NCI-H82 (cell line): Measurements from ENCODE around the gene STX19.
"Not testable (repeated sequence)": the region's sequence is repeated elsewhere in the genome, so short reads cannot be mapped to it uniquely, and the experiment has no call there.

Experiments used
- DNase-seq: peaks from one replicate; lab custom pipeline; 2025; lab: John Stamatoyannopoulos, UW

Gene STX19

DNA sequence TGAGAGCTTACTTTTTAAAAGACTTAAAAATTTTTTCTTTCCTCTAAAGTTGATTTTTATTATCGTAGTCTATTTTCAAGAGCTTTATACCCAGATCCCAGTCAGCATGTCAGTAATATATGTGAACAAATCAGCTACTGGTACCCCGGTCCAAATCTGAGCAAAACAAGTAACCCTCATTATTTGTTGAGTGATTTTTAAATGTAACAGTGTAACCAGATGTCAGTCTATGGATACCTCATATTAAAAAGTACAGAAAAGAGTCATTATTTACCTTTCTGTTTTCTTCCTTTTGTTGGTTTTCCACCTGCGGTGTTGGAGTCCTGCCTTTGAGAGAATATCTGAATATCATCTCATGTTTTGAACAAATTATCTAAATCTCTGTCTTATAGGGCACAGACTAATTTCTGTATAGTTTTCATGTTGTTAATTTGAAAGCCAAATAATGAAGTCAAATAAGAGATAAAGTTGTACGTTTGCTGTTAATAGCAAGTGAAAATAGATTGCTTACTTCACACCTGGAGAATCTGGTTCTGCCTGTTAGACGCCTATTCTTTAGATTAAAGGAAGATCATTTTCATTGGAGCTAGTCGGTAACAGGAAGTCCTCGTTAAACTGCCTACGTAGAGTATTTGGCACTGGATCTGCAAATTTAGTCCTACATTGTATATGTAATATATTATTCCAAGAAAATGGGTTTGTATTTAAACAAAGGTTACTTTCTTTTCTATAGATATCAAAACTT lies at the start of gene STX19:
STX19 (minus strand) TSS at position 505 of the 745 bp plus-strand sequence. CDS start 13,328 bp downstream, outside the sequence.
- DNase-seq, result no peak

- DNase-seq, result no peak
These were observed 47.7 kb upstream of the STX19 start for GRCh38 chr3:94076055-94076454.

DNA sequence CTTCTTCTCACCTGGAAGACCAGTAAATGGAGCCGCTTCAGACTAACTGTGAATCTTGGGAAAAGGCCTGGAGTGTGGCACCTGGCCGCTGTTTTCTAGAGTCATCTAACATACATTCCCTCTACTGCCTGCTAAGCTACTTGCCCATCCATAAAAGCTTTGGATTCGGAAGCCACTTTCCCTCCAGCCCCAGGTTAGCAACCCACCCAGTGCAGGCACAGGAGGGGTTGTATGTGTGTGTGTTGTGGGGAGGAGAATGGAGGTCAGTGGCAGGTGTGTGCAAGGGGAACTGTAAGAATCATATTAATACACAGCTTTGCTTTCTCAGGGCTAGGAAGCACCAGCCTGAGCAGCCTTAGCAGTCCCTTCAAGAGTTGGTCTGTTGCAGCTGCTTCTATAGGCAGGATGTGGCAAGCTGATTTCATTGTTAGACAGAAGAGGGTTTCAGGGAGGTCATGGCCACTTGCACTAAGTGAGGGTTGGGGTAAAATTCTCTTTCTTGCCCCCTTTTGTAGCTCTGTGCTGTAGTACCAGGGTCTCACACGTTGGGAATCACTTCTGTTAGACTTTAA lies 43.4 kb upstream of the STX19 start:
- DNase-seq, result no peak

DNA sequence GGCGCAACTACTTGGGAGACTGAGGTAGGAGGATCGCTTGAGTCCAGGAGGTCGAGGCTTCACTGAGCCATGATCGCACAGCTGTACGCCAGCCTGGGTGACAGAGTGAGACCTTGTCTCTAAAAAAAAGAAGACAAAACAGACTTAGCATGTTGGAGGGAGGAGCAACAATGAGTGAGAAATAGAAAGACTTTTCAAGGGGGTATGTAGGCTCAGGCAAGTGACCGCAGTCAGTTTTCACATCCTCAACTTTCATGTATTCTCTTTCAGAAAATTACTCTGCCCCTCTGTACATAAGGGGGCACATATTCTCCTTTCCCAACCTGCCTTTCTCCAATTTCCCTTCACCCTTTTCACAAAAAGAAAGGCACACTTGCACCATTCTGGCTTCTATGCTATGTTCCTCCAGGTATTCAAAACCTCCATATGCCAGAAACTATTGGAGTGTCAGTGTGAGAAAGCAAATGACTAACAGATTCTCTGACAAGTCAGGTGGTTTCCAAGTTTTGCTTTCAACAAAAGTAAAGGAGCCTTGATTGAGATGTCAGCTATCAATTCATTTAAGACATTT lies 42.0 kb upstream of the STX19 start:
- DNase-seq, result no peak

DNA sequence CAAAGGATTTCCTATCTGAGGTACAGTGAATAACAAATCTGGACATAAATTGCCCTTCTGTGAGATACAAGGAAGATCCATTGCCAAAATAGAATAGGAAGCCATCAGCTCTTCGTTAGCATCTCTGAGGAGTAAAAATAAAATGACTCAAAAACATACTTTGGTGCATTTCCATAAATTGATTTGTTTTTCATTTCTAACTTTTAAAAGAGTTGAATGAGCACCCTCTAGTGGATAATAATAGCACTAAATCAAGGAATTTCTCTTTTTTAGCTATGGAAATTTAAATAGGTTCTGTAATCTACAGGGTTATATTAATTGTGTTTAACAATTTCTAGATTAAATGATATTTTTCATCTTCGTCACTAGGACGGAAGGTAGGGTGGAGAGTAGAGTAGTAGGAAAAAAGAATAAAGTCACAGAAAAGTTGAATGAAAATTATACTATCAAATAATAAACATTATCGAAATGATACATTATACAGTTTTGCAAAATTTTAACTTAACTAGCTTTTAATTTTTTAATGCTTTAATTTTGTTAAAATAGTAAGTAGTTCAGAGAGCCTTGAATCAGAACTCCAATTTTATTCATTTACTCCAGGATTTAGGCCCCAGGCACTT lies 40.9 kb upstream of the STX19 start:
- DNase-seq, result peak; percentile 11

DNA sequence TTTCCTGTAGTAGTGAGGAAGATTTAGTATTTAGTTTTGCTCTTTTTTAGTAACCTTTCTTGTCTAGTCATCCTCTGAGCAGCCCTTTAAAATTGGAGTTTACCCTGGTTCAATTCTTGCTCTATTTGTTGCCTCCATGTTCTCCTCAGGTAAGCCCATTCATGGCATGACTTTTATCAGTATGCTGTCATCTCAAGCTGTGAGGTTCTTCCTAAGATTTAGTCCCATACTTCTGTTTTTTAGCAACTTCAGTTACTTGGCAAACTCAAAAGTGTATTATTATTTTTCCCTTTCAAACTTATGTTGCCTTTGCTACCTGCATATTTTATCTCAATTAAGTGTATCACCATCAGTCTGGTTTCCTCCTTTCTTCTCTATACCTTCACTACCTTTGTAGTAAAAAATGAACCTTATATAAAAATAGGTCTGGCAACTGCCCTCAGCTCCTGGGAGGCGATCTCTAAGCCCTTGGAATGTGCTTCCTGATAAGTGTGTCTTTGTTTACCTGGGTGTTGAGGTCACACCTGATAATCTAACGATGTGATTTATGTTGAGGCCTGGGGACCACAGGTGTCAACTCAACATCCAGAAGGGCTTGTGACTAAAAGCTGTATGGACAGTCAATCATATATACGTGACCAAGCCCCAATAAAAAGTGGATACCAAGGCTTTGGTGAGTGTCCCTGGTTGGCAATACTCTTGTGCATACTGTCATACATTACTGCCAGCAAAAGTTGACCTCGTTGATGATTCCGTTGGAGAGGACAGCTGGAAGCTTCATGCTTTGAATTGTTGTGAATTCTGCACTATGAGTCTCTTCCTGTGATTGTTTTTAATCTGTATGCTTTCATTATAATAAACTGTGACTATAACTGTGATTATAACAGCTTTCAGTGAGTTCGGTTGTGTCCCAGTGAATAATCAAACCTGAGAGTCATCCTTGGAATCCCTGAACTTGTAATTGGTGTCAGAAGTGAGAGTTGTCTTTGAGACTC lies 38.4 kb upstream of the STX19 start:
- no peak for DNase-seq

DNA sequence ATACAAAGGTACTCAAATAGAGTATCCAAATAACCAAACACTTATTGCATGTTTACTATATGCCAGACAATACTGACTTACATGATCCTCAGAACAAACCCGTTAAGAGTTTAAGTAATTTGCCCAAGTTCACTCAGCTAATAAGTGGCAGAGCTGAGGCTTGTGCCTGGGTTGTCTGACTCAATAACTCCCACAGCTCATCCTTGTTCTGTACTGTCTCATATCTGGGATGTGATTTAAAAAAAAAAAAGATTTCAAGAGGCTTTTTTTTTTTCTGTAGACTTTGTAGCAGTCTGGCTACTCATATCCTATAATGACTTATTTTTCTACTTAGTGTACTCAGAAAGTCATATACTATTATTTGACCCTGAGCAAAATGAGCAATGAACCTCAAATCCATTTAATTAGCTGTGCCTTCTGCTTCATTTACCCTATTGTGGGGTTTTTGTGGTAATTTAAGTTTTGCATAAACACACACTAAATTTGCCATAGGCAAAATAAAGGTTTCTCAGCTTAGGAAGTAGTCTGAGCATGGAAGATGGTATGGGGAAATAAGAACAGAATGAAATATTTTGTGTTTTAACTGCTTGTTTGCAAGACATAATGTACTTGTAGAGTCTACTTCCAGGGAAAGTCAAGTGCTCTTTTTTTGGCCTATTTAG lies 37.6 kb upstream of the STX19 start:
- DNase-seq, result no peak

- DNase-seq, result no peak
These were observed 36.7 kb upstream of the STX19 start for GRCh38 chr3:94065122-94065521.

GRCh38 chr3:94064243-94064860 lies 36.0 kb upstream of the STX19 start:
- DNase-seq, result no peak

GRCh38 chr3:94063496-94064119 lies 35.2 kb upstream of the STX19 start:
- peak; percentile 18 for DNase-seq

- peak; percentile 99 for DNase-seq
These were observed 34.4 kb upstream of the STX19 start, which contains the start of the genes DHFR2 and NSUN3 for GRCh38 chr3:94062513-94063404. TSS of gene DHFR2 (minus strand) at chr3:94062916. CDS start at chr3:94061511, 1,405 bp downstream. TSS of gene NSUN3 (plus strand) at chr3:94063061. CDS start at chr3:94063127, 66 bp downstream.

DNA sequence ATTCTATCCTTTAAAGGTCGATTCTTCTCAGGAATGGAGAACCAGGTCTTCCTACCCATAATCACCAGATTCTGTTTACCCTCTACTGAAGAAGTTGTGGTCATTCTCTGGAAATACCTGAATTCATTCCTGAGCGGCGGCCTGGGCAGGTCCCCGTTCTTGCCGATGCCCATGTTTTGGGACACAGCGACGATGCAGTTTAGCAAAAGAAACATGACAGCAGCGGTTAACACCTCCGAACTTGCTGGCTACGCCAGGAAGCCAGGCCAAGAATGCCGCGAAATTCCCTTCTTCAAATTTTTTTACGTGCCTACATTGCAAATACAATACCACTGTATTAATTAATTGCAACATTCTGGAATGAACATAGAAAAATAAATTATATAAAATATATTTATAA lies 32.9 kb upstream of the STX19 start:
- DNase-seq, result no peak

- no peak for DNase-seq
These were observed 22.1 kb upstream of the STX19 start for GRCh38 chr3:94050546-94050945.

DNA sequence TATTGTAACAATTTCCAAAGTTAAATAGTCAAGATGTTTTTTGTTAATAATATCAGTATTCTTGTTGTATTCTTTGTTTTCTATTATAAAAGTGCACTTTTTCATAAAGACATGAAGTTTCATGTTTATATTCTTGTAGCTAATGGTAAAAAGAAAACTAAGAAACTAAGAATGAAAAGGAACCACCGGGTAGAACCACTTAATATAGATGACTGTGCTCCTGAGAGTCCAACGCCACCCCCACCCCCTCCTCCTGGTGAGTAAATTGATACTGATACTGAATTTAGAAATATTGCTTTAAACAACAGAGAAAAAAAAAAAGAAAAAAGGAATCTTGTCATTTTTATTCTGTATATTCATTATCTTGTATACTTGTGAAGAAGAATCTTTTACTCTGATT lies 20.9 kb upstream of the STX19 start:
- no peak for DNase-seq

DNA sequence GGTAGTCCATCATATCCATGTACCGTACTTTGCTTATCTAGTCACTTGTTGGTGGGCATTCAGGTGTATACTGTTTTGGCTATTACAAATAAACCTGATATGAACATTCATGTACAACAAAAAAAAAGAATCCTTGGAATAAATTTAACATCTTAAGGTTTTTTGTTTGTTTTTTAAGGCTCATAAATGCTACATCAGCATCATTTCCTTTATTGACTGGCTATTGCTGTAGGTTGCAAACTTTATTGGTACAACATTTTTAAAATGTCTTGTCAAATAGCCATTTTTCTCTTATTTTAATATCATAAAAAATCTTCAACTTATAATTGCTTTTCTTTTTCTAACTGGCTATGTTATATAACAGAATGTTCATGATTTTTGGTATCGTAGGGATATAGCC lies 18.1 kb upstream of the STX19 start:
- DNase-seq, result no peak

- DNase-seq, result not testable (repeated sequence)
These were observed 15.9 kb upstream of the STX19 start for GRCh38 chr3:94044100-94044936.

DNA sequence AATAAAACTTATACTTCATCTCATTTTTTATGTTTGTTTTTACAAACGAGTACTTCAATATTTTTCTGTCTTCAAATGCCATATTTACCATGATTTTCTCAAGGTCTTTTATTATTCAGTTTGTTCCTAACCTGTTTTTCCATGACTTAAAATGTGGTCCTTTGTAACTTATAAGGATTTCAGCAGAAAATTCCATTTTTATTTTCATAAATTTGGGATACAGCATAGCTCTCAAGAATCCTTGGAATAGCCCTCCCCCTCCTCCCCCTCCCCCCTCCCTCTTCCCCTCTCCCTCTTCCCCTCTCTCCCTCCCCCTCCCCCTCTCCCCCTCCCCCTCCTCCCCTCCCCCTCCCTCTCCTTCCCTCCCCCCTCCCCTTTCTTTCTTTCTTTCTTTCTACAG lies 14.9 kb upstream of the STX19 start:
- DNase-seq, result no peak

- peak; percentile 66 for DNase-seq
These were observed 8.6 kb upstream of the STX19 start for GRCh38 chr3:94036909-94037507.
